Inferior parietal cortex (tissue), 1 donor: ENCODE results near the gene AJAP1.

Source experiments
- DNase-seq: peaks from one replicate; pipeline ENCODE4 v3.0.0-alpha.2; 2016; ENCODE audit errors: extremely low spot score

Gene AJAP1

GRCh38 chr1:4682607-4683220 is 28.3 kb downstream of the AJAP1 start:
- no peak for DNase-seq

- DNase-seq = no peak
These were observed 29.7 kb downstream of the AJAP1 start for GRCh38 chr1:4684136-4684535.

- no peak for DNase-seq
These were observed 30.6 kb downstream of the AJAP1 start for GRCh38 chr1:4684864-4685522.

GRCh38 chr1:4685523-4685865 is 31.1 kb downstream of the AJAP1 start:
- DNase-seq = no peak

- no peak for DNase-seq
These were observed 33.5 kb downstream of the AJAP1 start for GRCh38 chr1:4687943-4688342.

- no peak for DNase-seq
These were observed 35.0 kb downstream of the AJAP1 start for GRCh38 chr1:4689271-4689935.

GRCh38 chr1:4689941-4690635 is 35.7 kb downstream of the AJAP1 start:
- DNase-seq = no peak

- DNase-seq = no peak
These were observed 36.7 kb downstream of the AJAP1 start for GRCh38 chr1:4690951-4691675.

GRCh38 chr1:4691766-4692405 is 37.5 kb downstream of the AJAP1 start:
- DNase-seq = no peak

- DNase-seq = no peak
These were observed 38.0 kb downstream of the AJAP1 start for GRCh38 chr1:4692437-4692836.

- DNase-seq = no peak
These were observed 38.9 kb downstream of the AJAP1 start for GRCh38 chr1:4693331-4693730.

GRCh38 chr1:4693891-4694290 is 39.5 kb downstream of the AJAP1 start:
- DNase-seq = no peak

GRCh38 chr1:4694492-4694891 is 40.1 kb downstream of the AJAP1 start:
- DNase-seq = no peak

- no peak for DNase-seq
These were observed 40.8 kb downstream of the AJAP1 start for GRCh38 chr1:4695241-4695640.

- DNase-seq = no peak
These were observed 41.8 kb downstream of the AJAP1 start for GRCh38 chr1:4696161-4696745.

GRCh38 chr1:4696753-4697152 is 42.3 kb downstream of the AJAP1 start:
- no peak for DNase-seq

GRCh38 chr1:4697801-4698200 is 43.4 kb downstream of the AJAP1 start:
- DNase-seq = no peak

GRCh38 chr1:4698911-4699310 is 44.5 kb downstream of the AJAP1 start:
- no peak for DNase-seq

- DNase-seq = no peak
These were observed 45.2 kb downstream of the AJAP1 start for GRCh38 chr1:4699376-4700301.

GRCh38 chr1:4700801-4701200 is 46.4 kb downstream of the AJAP1 start:
- peak; percentile 74 for DNase-seq
